GM13976 (cell line): ENCODE results near the gene EIF3L.
A peak's percentile ranks its signal among the peaks of the same experiment; 100 is the strongest.

Source experiments
- DNase-seq: peaks from one replicate; pipeline ENCODE4 v3.0.0; 2012; ENCODE audit warnings: low spot score
- CTCF ChIP-seq: IDR thresholded peaks from 2 replicates; pipeline ENCODE4 v1.5.1; 2012; ENCODE audit warnings: borderline replicate concordance, mild to moderate bottlenecking; ENCODE audit not compliant: insufficient read depth; ENCODE audit errors: extremely low read depth, missing control alignments, control extremely low read depth
- in situ Hi-C: fragments of 300-500 bp; cut with MboI; formaldehyde crosslinking; loops from one replicate; pipeline ENCODE4 v1.12.0; 2022; ENCODE audit warnings: low sequenced_read_pairs, mixed read lengths, inconsistent platforms; ENCODE audit not compliant: unreplicated experiment

Gene EIF3L

DNA sequence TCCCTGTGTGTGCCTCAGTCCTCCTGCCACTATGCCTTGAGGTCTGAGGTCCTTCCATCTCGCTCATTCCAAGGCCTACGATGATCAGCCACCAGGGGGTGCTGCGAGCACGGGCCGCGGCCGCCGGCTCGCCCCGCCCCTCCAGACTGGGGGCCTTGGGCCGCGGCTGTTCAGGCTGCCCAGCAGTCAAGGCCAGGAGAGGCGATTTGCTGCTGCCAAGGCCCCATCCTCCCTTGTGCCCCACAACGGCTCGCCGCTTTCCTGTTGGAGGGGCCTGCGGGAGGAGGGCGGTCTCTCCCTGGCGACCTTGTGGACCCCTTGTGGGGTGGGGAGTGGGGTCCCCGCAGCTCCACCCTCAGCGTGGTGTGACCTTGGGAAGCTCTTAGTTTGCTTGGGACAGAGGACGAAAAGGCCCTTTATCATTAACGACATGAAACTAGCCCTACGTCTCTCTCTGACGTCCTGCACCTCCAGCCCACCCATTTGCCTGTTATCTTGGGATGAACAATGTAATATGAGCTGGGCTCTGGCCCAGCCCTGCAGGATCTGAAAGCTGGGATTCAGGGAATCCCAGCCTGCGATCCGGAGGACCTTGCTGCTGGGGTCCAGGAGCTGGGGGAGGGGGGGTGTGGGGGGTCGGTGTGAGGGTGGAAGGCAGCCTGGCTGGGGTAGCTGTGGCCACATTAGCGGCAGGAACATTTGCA, 31.4 kb upstream of the EIF3L start:
- DNase-seq: peak; percentile 95
- TF ChIP-seq CTCF: peak; percentile 83
- in situ Hi-C loops: loop anchor here (10.0 kb wide), 1 partner anchor 147 kb away; no protein-coding TSS in a partner anchor

DNA sequence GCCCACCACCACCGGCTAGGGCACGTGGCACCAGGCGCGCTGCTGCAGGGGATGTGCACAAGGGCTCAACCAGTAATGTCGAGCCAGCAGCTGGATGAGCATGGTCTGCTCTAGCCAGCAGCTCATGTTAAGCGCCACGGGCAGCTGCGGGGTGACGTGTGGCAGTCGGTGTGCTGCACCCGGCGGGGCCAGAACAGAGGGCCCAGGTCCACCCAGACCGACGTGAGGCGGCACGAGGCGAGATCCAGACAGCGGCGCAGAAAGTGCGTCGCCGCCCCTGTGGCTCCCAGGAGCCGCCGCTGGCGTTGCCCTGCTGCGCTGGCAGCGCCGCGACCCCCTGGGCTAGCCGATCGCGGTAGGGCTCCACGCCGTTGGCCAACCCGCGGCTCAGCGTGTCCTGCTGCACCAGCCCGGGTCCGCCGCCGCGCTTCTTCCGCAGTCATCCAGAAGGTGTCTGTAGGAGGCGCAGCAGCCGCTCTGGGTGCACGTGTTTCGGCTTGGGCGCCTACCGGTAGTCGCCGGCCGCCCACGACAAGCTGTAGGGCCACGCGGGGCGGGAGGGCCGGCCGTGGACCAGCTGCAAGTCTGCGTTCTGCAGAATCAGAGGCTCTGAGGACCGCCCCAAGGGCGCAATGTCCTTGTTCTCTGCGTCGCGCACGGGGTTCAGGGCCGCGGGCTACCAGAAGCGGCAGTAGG, 30.7 kb upstream of the EIF3L start:
- DNase-seq: peak; percentile 89
- in situ Hi-C loops: loop anchor here (10.0 kb wide), 1 partner anchor 146 kb away; no protein-coding TSS in a partner anchor
- peak; percentile 47 for TF ChIP-seq CTCF

DNA sequence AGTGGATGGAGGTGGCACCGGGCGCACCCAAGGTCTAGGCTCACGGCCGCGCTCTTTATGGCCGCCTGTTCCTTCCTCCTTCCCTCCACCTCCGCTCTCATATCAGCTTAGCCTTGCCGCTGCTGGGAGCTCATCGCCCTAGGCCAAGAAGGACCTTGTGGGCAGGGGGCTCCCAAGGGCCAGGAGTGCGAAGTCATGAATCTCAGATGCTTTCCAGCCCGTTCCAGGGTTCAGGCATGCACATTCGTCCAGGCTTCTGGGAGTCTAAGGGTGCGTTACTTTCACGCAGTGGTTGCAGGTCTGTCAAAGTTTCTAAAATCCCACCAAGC, 30.1 kb upstream of the EIF3L start:
- no peak for DNase-seq
- in situ Hi-C loops: loop anchor here (10.0 kb wide), 1 partner anchor 146 kb away; no protein-coding TSS in a partner anchor
- no peak for TF ChIP-seq CTCF

DNA sequence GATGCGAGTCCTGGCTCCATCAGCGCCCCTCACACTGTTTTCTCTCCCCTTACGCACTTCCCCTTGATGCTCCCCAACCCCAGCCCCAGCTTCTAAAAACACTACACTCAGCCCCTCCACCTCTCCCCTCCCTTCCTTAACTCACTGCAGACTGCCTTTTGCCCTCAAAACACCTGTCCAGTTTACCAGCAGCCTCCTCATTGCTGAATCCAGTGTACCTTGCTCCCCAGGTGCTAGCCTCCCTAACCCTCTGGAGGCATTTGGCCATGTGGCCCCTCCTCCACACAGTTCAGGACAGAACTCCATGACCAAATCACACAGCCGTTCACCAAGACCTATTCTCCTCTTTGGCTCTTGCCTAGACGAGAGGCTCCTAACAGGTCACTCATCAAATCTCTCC, 28.9 kb upstream of the EIF3L start:
- no peak for DNase-seq
- in situ Hi-C loops: no loop called here
- no peak for TF ChIP-seq CTCF

DNA sequence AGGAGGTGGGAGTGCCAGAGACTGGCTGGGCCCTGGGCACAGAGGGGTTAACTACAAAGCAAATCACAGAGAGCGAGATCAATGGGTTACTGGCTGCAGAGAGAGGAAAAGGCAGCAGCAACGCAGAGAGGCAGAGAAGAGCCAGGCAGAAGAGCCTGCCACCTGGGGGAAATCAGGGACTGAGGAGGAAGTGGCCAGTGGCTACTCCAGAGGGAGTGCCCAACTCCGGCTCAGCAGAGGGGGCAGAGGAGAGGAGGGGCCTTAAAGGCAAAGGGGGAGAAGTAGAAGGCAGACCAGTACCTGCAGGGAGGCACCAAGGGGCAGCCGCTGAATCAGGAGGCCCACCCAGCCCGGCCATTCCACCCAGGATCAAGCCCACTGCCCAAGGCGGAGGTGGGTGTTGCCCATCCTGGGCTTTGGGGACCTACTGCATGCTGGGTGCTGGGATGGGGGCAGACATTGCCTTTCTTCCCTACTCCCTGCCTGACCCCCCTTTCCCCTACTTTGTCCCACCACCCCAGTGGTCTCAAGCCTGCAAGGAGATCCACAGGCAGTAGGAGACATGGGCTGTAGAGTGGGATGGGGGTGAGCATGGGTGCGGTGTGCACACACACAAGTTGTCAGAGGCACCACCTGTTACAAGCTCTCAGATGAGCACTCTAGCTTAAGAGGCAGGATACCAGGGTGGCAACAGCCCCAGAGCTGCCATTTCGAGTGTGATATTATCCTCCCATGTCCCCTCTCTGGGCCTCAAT, 27.0 kb upstream of the EIF3L start:
- no peak for DNase-seq
- in situ Hi-C loops: no loop called here
- no peak for TF ChIP-seq CTCF

DNA sequence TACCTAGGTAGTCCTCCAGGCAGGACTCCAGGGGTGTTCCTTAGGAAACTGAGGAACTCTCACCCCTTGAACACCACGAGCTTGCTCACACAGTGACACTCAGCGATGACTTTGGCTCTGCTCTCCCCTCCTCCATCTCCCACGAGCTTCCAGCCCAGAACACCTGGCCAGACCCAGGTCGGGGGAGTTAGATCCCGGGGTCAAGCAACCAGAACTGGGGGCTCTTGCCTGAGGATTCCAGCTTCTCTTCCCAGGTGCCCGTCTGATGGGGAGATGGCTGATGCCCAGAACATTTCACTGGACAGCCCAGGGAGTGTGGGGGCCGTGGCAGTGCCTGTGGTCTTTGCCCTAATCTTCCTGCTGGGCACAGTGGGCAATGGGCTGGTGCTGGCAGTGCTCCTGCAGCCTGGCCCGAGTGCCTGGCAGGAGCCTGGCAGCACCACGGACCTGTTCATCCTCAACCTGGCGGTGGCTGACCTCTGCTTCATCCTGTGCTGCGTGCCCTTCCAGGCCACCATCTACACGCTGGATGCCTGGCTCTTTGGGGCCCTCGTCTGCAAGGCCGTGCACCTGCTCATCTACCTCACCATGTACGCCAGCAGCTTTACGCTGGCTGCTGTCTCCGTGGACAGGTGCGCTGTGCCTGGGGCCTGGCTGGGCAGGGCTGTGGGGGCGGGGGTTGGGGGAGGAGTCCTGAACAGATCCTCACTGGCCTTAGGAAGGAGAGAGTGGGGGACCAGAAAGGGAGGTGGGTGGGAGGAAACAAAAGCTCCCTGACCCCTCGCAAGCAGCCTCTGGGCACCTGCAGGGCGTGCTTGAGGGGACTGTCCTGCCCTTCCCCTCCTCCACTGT, 25.9 kb upstream of the EIF3L start, which contains the start of gene GALR3:
Gene GALR3 (plus strand): TSS at position 249 of the 852 bp plus-strand sequence. CDS start 25 bp downstream, at position 274.
- in situ Hi-C loops: no loop called here
- no peak for TF ChIP-seq CTCF
- no peak for DNase-seq
